Activated CD4-positive, alpha-beta T cell treated with anti-CD3 and anti-CD28 coated beads, Interleukin-2, amount 50 U/mL, for 4 hours (primary cell): Measurements from ENCODE around the gene ABCA10.

ENCODE experiments used
- DNase-seq, 2 experiments: peaks; one replicate each; pipeline ENCODE4 v3.0.0-alpha.2; 2020

ABCA10 gene

GRCh38 chr17:69164206-69164605 lies 64.4 kb downstream of the ABCA10 start:
- no peak for DNase-seq

DNA sequence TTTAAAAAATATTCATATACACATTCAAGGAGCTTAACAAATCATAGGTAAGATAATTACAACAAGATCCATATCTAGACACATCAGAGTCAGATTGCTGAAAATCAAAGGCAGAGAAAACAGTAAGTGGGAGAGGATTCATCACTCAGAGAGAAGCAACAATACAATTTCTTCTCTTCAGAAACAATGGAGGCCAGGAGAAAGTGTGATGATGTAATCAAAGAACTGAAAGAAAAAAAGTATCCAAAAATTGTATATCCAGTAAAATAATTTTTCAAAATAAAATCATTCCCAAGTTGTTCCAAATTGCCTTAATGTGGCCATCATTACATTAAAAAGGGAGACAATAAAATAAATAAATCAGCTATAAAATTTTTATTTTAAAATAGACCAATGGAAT lies 69.2 kb downstream of the ABCA10 start:
- no peak for DNase-seq

GRCh38 chr17:69154267-69154666 lies 74.4 kb downstream of the ABCA10 start:
- DNase-seq = no peak

- no peak for DNase-seq
Measured at GRCh38 chr17:69150333-69150732, 78.3 kb downstream of the ABCA10 start.

DNA sequence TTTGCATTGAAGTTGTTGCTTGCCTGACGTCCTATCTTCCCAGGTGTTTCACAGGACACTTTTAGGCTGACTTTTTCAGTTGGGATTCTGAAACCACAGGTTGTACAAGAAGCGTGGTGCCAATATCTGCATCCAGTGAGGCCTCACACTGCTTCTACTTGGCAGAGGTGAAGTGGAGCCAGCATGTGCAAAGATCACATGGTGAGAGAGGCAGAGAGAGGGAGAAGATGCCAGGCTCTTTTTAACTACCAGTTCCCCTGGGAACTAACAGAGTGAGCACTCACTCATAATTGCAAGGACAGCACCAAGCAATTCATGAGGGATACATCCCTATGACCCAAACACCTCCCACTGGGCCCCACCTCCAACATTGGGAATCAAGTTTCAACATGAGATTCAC lies 81.2 kb downstream of the ABCA10 start:
- no peak for DNase-seq

GRCh38 chr17:69144331-69145255 lies 84.0 kb downstream of the ABCA10 start:
- no peak for DNase-seq

DNA sequence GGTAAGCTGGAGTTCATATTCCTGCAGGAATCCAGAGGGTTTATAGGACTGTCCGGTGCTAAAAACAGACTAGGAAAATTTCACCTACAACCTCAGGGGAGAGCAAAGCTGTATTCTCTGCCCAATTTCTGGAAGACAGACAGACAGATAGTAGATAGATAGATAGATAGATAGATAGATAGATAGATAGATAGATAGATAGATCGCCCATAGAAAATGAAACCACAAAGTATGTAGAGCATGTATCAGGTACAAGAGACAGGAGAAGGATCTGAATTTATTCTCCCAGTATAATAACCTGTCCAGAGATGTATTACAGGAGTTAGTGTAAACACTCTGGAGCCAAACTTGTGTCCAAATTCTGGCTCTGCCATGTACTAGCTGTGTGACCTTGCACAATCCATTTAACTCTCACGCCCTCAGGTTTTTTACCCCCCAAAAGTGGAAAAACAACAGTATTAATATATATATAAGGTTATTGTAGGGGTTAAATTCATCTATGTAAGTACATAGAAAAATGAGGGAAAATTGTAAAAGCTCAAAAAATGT lies 84.9 kb downstream of the ABCA10 start:
- no peak for DNase-seq

DNA sequence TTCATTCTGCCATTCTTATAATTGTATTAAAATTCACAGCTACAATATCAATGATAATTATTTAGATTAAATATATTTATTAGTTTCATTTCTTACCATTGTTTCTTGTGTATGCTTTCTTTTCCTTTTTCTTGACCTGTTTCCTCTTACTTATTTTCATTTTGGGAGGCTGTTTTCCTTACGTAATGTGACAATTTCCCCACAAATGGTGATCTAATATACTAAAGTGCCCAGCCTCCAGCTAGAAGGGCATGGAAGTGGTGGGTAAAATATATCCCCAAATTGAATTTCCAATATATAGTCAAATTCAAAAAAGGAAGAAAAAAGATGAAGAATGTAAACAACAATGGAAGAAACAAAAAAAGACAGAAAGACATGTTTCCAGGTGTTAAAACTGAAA lies 85.5 kb downstream of the ABCA10 start:
- DNase-seq = no peak

DNA sequence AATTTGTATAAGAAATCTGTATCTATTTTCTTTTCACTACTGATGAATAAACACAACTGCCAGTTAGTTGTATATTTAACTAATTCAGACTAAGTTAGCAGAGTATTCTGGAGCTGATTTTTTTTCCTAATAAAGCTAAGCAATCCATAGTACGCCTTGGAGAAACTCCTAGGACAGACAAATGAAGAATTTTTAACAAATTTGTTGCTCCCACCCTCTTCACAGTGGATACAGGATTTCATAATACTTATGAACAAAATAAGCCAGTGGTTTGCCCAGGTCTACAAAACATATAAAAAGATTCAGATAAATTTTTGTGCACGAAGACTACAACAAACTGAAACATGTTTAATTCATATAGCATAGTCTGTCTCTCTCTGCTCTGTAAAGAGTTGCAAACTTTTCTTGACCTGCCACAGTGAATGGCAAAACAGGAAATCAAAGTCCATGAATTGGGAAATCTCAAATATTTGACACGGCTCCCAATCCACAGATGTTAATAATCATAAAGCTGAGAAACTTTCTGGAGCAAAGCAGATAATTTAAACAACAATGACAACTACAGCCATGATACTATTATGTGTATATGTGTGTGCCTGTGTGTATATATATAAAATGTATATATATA lies 86.3 kb downstream of the ABCA10 start:
- DNase-seq = no peak

- DNase-seq = no peak
Measured at GRCh38 chr17:69141431-69142174, 87.0 kb downstream of the ABCA10 start, which contains the start of gene ABCA6. ABCA6 (minus strand) TSS chr17:69141895; CDS start chr17:69140703, 1,192 bp downstream.

DNA sequence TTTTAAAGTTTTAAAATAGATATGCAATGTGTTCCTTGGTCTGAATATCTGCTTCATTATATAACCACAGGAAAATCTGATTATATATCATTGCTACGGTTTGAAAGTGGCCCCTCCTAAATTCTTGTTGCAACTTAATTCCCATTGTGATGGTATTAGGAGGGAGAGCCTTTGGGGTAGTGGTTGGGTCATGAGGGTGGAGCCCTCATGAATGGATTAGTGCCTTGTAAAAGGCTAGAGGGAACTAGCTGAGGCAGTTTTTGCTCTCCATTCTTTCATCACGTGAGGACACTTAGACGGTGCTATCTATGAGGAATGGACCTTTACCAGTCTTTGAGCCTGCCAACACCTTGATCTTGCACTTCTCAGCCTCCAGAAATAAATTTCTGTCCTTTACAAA lies 94.5 kb downstream of the ABCA10 start:
- DNase-seq = no peak

GRCh38 chr17:69130627-69131296 lies 97.9 kb downstream of the ABCA10 start:
- no peak for DNase-seq

GRCh38 chr17:69123626-69124025 lies 105.0 kb downstream of the ABCA10 start:
- no peak for DNase-seq

- no peak for DNase-seq
Measured at GRCh38 chr17:69122065-69122464, 106.6 kb downstream of the ABCA10 start.

DNA sequence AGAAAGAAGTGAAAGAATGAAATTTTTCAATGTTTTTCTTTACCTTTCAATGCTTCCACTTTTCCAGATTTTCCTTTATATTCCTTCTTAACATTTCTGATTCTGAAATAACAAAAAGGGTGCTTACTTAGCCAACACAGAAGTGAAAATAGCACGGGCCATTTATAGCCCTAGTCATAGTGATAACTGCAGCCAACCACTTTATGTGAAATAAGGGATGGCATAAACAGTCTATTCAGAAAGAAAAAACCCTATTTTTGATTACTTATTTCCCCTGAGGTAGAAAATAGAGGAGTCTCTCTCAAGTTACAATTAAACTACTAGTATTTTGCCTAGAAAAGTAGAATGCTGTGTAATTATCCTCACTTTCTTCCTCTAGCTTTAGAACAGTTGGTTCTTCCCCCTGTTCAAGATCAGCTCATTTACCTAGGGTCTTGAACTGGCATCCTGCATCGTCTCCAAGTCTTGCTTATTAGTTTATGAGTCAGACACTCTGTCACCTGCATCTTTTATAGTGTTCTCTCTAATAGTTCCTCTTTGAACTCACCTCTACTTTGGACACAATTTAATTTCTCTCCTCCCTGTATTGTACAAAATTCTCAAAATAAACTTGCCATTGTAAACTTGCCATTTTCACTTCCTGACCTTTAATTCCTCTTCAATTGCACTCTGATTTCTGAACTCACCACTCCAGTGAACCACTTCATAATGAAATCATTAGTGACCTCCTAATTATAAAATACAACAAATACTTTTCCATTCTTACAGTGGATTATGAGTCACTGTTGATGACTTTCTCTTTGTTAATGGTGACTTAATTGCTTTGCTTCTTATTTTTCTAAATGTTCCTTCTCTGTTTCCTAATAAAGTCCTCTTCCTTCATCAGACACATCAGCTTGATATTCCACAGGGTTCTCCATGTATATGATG lies 110.5 kb downstream of the ABCA10 start:
- no peak for DNase-seq

GRCh38 chr17:69111794-69112193 lies 116.8 kb downstream of the ABCA10 start:
- no peak for DNase-seq

DNA sequence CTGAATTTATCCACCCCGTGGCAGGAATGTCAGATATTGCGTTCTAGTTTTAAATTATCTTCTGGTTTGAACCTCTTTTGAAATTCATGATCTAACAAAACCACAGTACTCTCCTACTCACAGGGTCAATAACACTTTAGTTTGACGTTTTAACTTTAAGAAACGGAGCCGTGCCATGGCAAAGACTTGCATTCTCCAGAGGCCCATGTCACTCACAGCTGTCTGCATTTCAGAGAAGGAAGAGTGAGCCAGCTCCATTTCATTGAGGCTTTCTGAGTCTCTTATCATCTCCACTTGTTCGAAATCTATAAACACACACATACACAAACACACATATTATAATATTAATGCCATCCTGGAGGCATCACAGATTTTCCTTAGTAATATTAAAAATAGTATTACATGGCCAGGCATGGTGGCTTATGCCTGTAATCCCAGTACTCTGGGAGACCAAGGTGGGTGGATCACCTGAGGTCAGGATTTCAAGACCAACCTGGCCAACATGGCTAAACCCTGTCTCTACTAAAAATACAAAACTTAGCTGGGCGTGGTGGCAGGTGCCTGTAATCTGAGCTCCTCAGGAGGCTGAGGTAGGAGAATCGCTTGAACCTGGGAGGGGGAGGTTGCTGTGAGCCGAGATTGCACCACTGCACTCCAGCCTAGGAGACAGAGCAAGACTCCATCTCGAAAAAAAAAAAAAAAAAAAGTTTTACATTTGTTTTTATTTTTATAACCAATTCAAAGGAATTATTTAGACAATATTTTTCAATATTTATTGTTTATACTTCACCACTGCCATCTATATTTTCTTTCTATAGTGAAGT lies 122.5 kb downstream of the ABCA10 start:
- DNase-seq = no peak

DNA sequence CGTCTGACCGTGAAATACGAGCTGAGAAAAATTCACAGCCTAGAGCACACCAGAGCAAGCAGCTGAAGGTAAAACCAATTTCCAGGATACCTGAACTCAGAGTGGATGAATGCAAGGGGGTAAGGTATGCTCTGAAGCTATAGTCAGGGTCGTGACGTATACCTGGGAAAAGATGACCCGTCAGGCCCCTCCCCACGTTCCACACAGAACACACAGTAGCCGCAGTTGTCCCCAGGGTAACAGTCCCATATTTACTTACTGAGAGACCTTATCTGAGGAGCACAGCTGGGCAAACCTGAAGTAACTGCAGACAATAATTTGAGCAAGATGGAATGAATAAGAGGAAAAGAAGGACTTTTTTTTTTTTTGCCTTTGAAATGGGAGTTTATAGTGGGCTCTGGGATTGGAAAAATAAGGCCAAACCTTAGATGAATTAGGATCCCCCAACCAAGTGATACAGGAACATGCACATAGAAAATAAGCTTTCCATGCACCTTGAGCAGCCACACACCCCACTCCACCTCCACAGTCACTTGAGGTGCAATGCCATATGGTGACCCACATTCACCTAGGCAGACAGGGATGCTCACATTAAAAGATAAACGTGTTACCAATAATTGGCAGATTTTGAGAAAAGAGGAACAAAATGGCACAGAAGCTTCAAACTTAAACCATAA lies 124.9 kb downstream of the ABCA10 start:
- no peak for DNase-seq

GRCh38 chr17:69098625-69099024 lies 130.0 kb downstream of the ABCA10 start:
- no peak for DNase-seq
